HCT116 (cell line): ENCODE data around the gene TAF1. TPM values are rescaled to one million over a fixed set of nuclear protein-coding genes. Genes with fewer than 3 reads are reported as not detected.

ENCODE experiments used
- ATAC-seq: fragments of 200-7000 bp; cut with Tn5 transposase; 2 replicates; pipeline ENCODE4 v1.9.1; 2020; ENCODE audit warnings: mild to moderate bottlenecking, moderate library complexity
- BruUV-seq: library from RNA; stranded (reverse); fragments of 400-500 nt; replicated peaks from 2 replicates; lab custom pipeline; 2021; lab: Mats Ljungman, UMichigan
- CTCF ChIA-PET: fragments of 300-600 bp; sonication (Branson Sonifier 250); formaldehyde crosslinking; loops from one replicate; lab custom pipeline; 2021; ENCODE audit warnings: antibody characterized with exemption; lab: Charles Lee
- POLR2A ChIA-PET: fragments of 300-600, 350-600 bp; sonication (Branson Sonifier 250); formaldehyde crosslinking; loops from one replicate; lab custom pipeline; 2021; ENCODE audit warnings: antibody characterized with exemption; lab: Charles Lee
- RAD21 ChIA-PET, 2 experiments: fragments of 300-600 bp; sonication (Branson Sonifier 250); formaldehyde crosslinking; loops; one replicate each; lab custom pipeline; 2023; ENCODE audit warnings: low total read pairs in 2 of 2; ENCODE audit not compliant: uncharacterized antibody in 2 of 2, unreplicated experiment in 2 of 2, low non-redundant PET in 1 of 2; lab: Charles Lee
- DNase-seq: peaks from one replicate; pipeline ENCODE4 v3.0.0-alpha.2; 2010; ENCODE audit warnings: low read depth, low spot score
- H2AFZ ChIP-seq: fragments of 200-600 bp; shearing (Covaris generic), sonication (generic); 2 replicates; pipeline ENCODE4 v1.6.1; 2017; ENCODE audit warnings: low read depth, mixed run types, mixed read lengths, antibody characterized with exemption, low read length; ENCODE audit not compliant: poor library complexity, severe bottlenecking
- H3K27ac ChIP-seq: 2 replicates; pipeline ENCODE4 v1.5.1; 2012; ENCODE audit warnings: low read depth, low read length
- H3K27me3 ChIP-seq: fragments of 200-600 bp; sonication (generic); 2 replicates; pipeline ENCODE4 v1.6.1; 2016; ENCODE audit warnings: mixed run types, low read length, mixed read lengths; ENCODE audit not compliant: insufficient read depth
- H3K36me3 ChIP-seq, 2 experiments: fragments of 200-500 bp in 1 of 2; fragments of 200-600 bp in 1 of 2; sonication (Bioruptor generic) in 1 of 2; sonication (generic) in 1 of 2; 2 replicates each; pipeline versions ENCODE4 v1.5.1 to v1.6.1; 2014 to 2016; ENCODE audit warnings: low read length in 2 of 2, inconsistent platforms in 1 of 2, mixed read lengths in 1 of 2, mixed run types in 1 of 2; ENCODE audit not compliant: insufficient read depth in 2 of 2, control insufficient read depth in 1 of 2
- H3K4me1 ChIP-seq, 2 experiments: fragments of 200-600 bp in 1 of 2; sonication (generic) in 1 of 2; 2 replicates each; pipeline versions ENCODE4 v1.5.1 to v1.6.1; 2012 to 2017; ENCODE audit warnings: low read length in 2 of 2, inconsistent platforms in 1 of 2, mild to moderate bottlenecking in 1 of 2, mixed read lengths in 1 of 2, mixed run types in 1 of 2, moderate library complexity in 1 of 2; ENCODE audit not compliant: insufficient read depth in 2 of 2, control insufficient read depth in 1 of 2
- H3K4me2 ChIP-seq: fragments of 200-600 bp; sonication (generic); 2 replicates; pipeline ENCODE4 v1.6.1; 2017; ENCODE audit warnings: mixed run types, low read length, mixed read lengths
- H3K4me3 ChIP-seq, 2 experiments: fragments of 200-600 bp in 1 of 2; sonication (generic) in 1 of 2; replicated peaks in 1 of 2; 2 replicates each; pipeline ENCODE4 v1.5.1; 2011 to 2016; ENCODE audit warnings: low read length in 2 of 2, control low read depth in 1 of 2, low read depth in 1 of 2, mild to moderate bottlenecking in 1 of 2, mixed read lengths in 1 of 2, mixed run types in 1 of 2
- H3K79me2 ChIP-seq: fragments of 200-600 bp; sonication (generic); 2 replicates; pipeline ENCODE4 v1.6.1; 2017; ENCODE audit warnings: mild to moderate bottlenecking, mixed run types, low read length, moderate library complexity, mixed read lengths; ENCODE audit not compliant: insufficient read depth
- H3K9ac ChIP-seq: fragments of 200-600 bp; sonication (generic); 2 replicates; pipeline ENCODE4 v1.6.1; 2016; ENCODE audit warnings: low read length, mixed read lengths
- H3K9me2 ChIP-seq: fragments of 200-600 bp; sonication (generic), shearing (Covaris generic); 2 replicates; pipeline ENCODE4 v1.6.1; 2017; ENCODE audit warnings: mixed run types, mild to moderate bottlenecking, moderate library complexity; ENCODE audit not compliant: insufficient read depth
- H3K9me3 ChIP-seq, 2 experiments: fragments of 200-500 bp in 1 of 2; fragments of 200-600 bp in 1 of 2; sonication (Bioruptor generic) in 1 of 2; sonication (generic) in 1 of 2; 2 replicates each; pipeline ENCODE4 v1.6.1; 2014 to 2017; ENCODE audit warnings: low read length in 2 of 2, mixed read lengths in 2 of 2, inconsistent platforms in 1 of 2, low read depth in 1 of 2, mild to moderate bottlenecking in 1 of 2, mixed run types in 1 of 2, moderate library complexity in 1 of 2; ENCODE audit not compliant: control insufficient read depth in 1 of 2, insufficient read depth in 1 of 2
- H4K20me1 ChIP-seq: fragments of 200-600 bp; sonication (generic), shearing (Covaris generic); 2 replicates; pipeline ENCODE4 v1.6.1; 2017; ENCODE audit warnings: mixed run types, mild to moderate bottlenecking, moderate library complexity; ENCODE audit not compliant: insufficient read depth
- CEBPB ChIP-seq: IDR thresholded peaks from 2 replicates; pipeline ENCODE4 v1.6.1; 2012; ENCODE audit warnings: low read depth
- CTCF ChIP-seq, 3 experiments: fragments of 200-600 bp in 1 of 3; sonication (generic) in 1 of 3; IDR thresholded peaks in 2 of 3; conservative IDR thresholded peaks in 1 of 3; 2 replicates each; pipeline ENCODE4 v1.5.1; 2012 to 2017; ENCODE audit warnings: low read depth in 2 of 3, low read length in 2 of 3, antibody characterized with exemption in 1 of 3, borderline replicate concordance in 1 of 3, control low read depth in 1 of 3, mild to moderate bottlenecking in 1 of 3, mixed read lengths in 1 of 3, mixed run types in 1 of 3, moderate library complexity in 1 of 3; ENCODE audit not compliant: insufficient read depth in 1 of 3
- EZH2 ChIP-seq: fragments of 200-600 bp; sonication (generic); IDR thresholded peaks from 2 replicates; pipeline ENCODE4 v1.6.1; 2017; ENCODE audit warnings: antibody characterized with exemption, mixed run types
- EZH2phosphoT487 ChIP-seq: fragments of 200-600 bp; IDR thresholded peaks from 2 replicates; pipeline ENCODE4 v1.6.1; 2018; ENCODE audit warnings: antibody characterized with exemption, borderline replicate concordance
- FOSL1 ChIP-seq: IDR thresholded peaks from 2 replicates; pipeline ENCODE4 v1.6.1; 2012; ENCODE audit warnings: low read depth
- JUND ChIP-seq: IDR thresholded peaks from 2 replicates; pipeline ENCODE4 v1.6.1; 2012
- MAX ChIP-seq: IDR thresholded peaks from 2 replicates; pipeline ENCODE4 v1.6.1; 2012
- POLR2A ChIP-seq: IDR thresholded peaks from 2 replicates; pipeline ENCODE4 v1.7.0; 2011; ENCODE audit warnings: borderline replicate concordance; ENCODE audit not compliant: insufficient read depth, insufficient read length; ENCODE audit errors: extremely low read depth
- RAD21 ChIP-seq: IDR thresholded peaks from 2 replicates; pipeline ENCODE4 v1.6.1; 2012; ENCODE audit warnings: low read depth, mild to moderate bottlenecking
- SRF ChIP-seq: IDR thresholded peaks from 2 replicates; pipeline ENCODE4 v1.6.1; 2012; ENCODE audit warnings: low read depth
- YY1 ChIP-seq: IDR thresholded peaks from 2 replicates; pipeline ENCODE4 v1.6.1; 2011; ENCODE audit warnings: low read length, low read depth, moderate library complexity, mild to moderate bottlenecking; ENCODE audit not compliant: insufficient replicate concordance; ENCODE audit errors: extremely low read depth
- ZNF274 ChIP-seq: fragments of 200-500 bp; sonication (Bioruptor generic); IDR thresholded peaks from 2 replicates; pipeline ENCODE4 v1.6.1; 2014; ENCODE audit warnings: mild to moderate bottlenecking, low read depth, low read length, inconsistent platforms
- intact Hi-C: fragments of 100-400 bp; cut with micrococcal nuclease; formaldehyde crosslinking; loops from 2 replicates; pipeline ENCODE4 v1.10.0; 2022
- total RNA-seq: library from RNA; stranded (reverse); gene quantifications from one replicate; pipeline ENCODE4 v1.2.1, GENCODE V29; 2021; ENCODE audit not compliant: unreplicated experiment
- TF ChIP-seq, protein P1 (sequence below): IDR thresholded peaks from 2 replicates; pipeline ENCODE4 v1.6.1; 2012; ENCODE audit warnings: low read depth
- TF ChIP-seq, protein P2 (sequence below): IDR thresholded peaks from 2 replicates; pipeline ENCODE4 v1.6.1; 2012

The TAF1 gene
- total RNA-seq, 1 experiment from 2014 or later, result 27.7 TPM

DNA sequence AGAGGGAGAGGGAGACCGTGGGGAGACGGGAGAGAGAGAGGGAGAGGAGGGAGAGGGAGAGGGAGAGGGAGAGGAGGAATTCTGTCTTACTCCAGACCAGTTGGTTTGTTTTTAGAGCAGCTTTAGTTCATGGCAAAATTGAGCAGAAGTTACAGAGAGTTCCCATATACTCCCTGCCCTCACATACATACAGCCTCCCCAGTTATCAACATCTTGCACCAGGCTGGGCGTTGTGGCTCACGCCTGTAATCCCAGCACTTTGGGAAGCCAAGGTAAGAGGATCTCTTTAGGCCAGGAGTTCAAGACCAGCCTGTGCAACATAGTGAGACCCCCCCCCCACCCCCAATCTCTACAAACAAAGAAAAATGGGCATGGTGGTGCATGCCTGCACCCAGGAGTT lies 86.9 kb downstream of the TAF1 start:
- RAD21 ChIA-PET, result no interaction called here
- no peaks in the 10 kb centered on the region for H3K9me2 ChIP-seq
- no TSS peak for BruUV-seq
- no peak for TF ChIP-seq ZNF274
- no peak for TF ChIP-seq CEBPB
- TF ChIP-seq SRF, result no peak
- no peak for TF ChIP-seq RAD21
- TF ChIP-seq, protein P1, sequence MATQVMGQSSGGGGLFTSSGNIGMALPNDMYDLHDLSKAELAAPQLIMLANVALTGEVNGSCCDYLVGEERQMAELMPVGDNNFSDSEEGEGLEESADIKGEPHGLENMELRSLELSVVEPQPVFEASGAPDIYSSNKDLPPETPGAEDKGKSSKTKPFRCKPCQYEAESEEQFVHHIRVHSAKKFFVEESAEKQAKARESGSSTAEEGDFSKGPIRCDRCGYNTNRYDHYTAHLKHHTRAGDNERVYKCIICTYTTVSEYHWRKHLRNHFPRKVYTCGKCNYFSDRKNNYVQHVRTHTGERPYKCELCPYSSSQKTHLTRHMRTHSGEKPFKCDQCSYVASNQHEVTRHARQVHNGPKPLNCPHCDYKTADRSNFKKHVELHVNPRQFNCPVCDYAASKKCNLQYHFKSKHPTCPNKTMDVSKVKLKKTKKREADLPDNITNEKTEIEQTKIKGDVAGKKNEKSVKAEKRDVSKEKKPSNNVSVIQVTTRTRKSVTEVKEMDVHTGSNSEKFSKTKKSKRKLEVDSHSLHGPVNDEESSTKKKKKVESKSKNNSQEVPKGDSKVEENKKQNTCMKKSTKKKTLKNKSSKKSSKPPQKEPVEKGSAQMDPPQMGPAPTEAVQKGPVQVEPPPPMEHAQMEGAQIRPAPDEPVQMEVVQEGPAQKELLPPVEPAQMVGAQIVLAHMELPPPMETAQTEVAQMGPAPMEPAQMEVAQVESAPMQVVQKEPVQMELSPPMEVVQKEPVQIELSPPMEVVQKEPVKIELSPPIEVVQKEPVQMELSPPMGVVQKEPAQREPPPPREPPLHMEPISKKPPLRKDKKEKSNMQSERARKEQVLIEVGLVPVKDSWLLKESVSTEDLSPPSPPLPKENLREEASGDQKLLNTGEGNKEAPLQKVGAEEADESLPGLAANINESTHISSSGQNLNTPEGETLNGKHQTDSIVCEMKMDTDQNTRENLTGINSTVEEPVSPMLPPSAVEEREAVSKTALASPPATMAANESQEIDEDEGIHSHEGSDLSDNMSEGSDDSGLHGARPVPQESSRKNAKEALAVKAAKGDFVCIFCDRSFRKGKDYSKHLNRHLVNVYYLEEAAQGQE, result no peak
- TF ChIP-seq JUND, result no peak
- no peak for TF ChIP-seq CTCF (IDR thresholded peaks at IDR 0.05 in 2 of 3, conservative IDR thresholded peaks at IDR 0.05 in 1 of 3; ENCODE audit: borderline replicate concordance in 1 of 3, insufficient read depth in 1 of 3, low read depth in 2 of 3, low read length in 2 of 3)
- no peak for TF ChIP-seq POLR2A
- TF ChIP-seq EZH2phosphoT487, result no peak
- no peak for TF ChIP-seq FOSL1
- TF ChIP-seq, protein P2, sequence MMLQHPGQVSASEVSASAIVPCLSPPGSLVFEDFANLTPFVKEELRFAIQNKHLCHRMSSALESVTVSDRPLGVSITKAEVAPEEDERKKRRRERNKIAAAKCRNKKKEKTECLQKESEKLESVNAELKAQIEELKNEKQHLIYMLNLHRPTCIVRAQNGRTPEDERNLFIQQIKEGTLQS, result no peak
- TF ChIP-seq EZH2, result no peak
- no peak for TF ChIP-seq YY1
- no peak for TF ChIP-seq MAX
- CTCF ChIA-PET, result no interaction called here
- H3K9ac ChIP-seq, result no peak overlapping the region
- H3K4me2 ChIP-seq, result no peak overlapping the region
- no peaks in the 10 kb centered on the region for H3K9me3 ChIP-seq
- POLR2A ChIA-PET, result no interaction called here
- H4K20me1 ChIP-seq, result no peaks in the 10 kb centered on the region
- DNase-seq, result no peak
- intact Hi-C loops, result no loop called here
- no peak overlapping the region for H3K4me3 ChIP-seq
- no peak overlapping the region for H3K27ac ChIP-seq
- ATAC-seq, result no peak
- no peaks in the 10 kb centered on the region for H3K27me3 ChIP-seq
- peaks cover 6% of the 10 kb centered on the region in 2 experiments; a peak in 2 of 4 replicates for H3K36me3 ChIP-seq
- no peaks in the 10 kb centered on the region for H3K4me1 ChIP-seq
- H3K79me2 ChIP-seq, result no peaks in the 10 kb centered on the region
- H2AFZ ChIP-seq, result no peak overlapping the region
